ENCODE results near the gene BBS10.
"Not testable (repeated sequence)": the region's sequence is repeated elsewhere in the genome, so short reads cannot be mapped to it uniquely, and the experiment has no call there.

BBS10 gene

DNA sequence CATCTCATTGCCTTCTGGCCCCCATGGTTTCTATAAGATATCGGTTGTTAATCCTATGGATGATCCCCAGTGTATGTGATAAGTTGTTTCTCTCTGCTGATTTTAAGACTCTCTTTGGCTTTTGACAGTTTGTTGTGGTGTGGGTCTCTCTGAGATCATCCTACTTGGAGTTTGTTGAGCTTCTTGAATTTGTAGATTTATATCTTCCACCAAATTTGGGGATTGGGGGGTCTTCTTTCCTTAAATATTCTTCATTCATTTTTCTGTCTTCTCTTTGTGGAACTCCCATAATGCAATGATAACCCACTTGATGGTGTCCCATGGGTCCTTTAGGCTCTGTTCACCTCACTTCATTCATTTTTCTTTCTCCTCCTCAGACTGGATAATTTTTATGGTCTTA lies 20.0 kb upstream of the BBS10 start:
- Histone ChIP-seq H3K27ac (ENCODE audit: low read depth in 2 of 2, low read length in 2 of 2) (no peak overlapping the region), H3K9me3 (ENCODE audit: control insufficient read depth in 2 of 2, low read length in 2 of 2) (no peaks in the 10 kb centered on the region), H3K36me3 (ENCODE audit: control insufficient read depth in 2 of 2, insufficient read depth in 2 of 2, low read length in 2 of 2) (peaks cover 13 to 20% of the 10 kb centered on the region in 2 donors), H3K4me1 (ENCODE audit: control insufficient read depth in 2 of 2, insufficient read depth in 2 of 2, low read length in 2 of 2) (no peaks in the 10 kb centered on the region), H3K27me3 (ENCODE audit: control insufficient read depth in 2 of 2, insufficient read depth in 2 of 2, low read length in 2 of 2) (no peaks in the 10 kb centered on the region), H3K4me3 (ENCODE audit: low read length in 2 of 2) (no peak overlapping the region), H3K9ac (ENCODE audit: low read depth in 1 of 2, low read length in 2 of 2) (no peak overlapping the region)

DNA sequence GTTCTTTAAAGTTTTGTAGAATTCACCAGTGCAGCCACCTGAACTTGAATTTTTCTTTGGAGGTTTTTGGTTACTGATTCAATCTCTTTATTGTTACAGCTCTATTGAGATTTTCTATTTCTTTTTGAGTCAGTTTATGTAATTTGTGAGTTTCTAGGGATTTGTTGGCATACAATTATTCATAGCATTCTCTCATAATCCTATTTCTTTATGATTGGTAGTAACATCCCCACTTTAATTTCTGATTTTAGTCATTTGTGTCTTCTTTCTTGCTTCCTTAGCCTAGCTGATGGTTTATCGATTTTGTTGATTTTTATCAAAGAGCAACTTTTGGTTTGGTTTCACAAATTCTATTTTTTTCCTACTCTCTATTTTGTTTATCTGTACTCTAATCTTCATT lies 17.9 kb upstream of the BBS10 start:
- Histone ChIP-seq H3K4me1 (ENCODE audit: control insufficient read depth in 2 of 2, insufficient read depth in 2 of 2, low read length in 2 of 2) (no peaks in the 10 kb centered on the region), H3K4me3 (ENCODE audit: low read length in 2 of 2) (no peak overlapping the region), H3K27ac (ENCODE audit: low read depth in 2 of 2, low read length in 2 of 2) (no peak overlapping the region), H3K9ac (ENCODE audit: low read depth in 1 of 2, low read length in 2 of 2) (no peak overlapping the region), H3K36me3 (ENCODE audit: control insufficient read depth in 2 of 2, insufficient read depth in 2 of 2, low read length in 2 of 2) (peaks cover 9 to 20% of the 10 kb centered on the region in 2 donors), H3K27me3 (ENCODE audit: control insufficient read depth in 2 of 2, insufficient read depth in 2 of 2, low read length in 2 of 2) (no peaks in the 10 kb centered on the region), H3K9me3 (ENCODE audit: control insufficient read depth in 2 of 2, low read length in 2 of 2) (no peaks in the 10 kb centered on the region)

GRCh38 chr12:76364131-76364530 lies 15.9 kb upstream of the BBS10 start:
- H3K36me3 ChIP-seq (ENCODE audit: control insufficient read depth in 2 of 2, insufficient read depth in 2 of 2, low read length in 2 of 2) = peaks cover 9 to 14% of the 10 kb centered on the region in 2 donors
- H3K27ac ChIP-seq (ENCODE audit: low read depth in 2 of 2, low read length in 2 of 2); H3K4me3 ChIP-seq (ENCODE audit: low read length in 2 of 2); H3K9ac ChIP-seq (ENCODE audit: low read depth in 1 of 2, low read length in 2 of 2); H3K27me3 ChIP-seq (ENCODE audit: control insufficient read depth in 2 of 2, insufficient read depth in 2 of 2, low read length in 2 of 2); H3K4me1 ChIP-seq (ENCODE audit: control insufficient read depth in 2 of 2, insufficient read depth in 2 of 2, low read length in 2 of 2); H3K9me3 ChIP-seq (ENCODE audit: control insufficient read depth in 2 of 2, low read length in 2 of 2): not testable (repeated sequence)

- H3K27me3 ChIP-seq (ENCODE audit: control insufficient read depth in 2 of 2, insufficient read depth in 2 of 2, low read length in 2 of 2) = no peaks in the 10 kb centered on the region
- H3K4me1 ChIP-seq (ENCODE audit: control insufficient read depth in 2 of 2, insufficient read depth in 2 of 2, low read length in 2 of 2) = no peaks in the 10 kb centered on the region
- H3K36me3 ChIP-seq (ENCODE audit: control insufficient read depth in 2 of 2, insufficient read depth in 2 of 2, low read length in 2 of 2) = peaks cover 3 to 7% of the 10 kb centered on the region in 2 donors
- no peak overlapping the region for H3K27ac ChIP-seq (ENCODE audit: low read depth in 2 of 2, low read length in 2 of 2)
- H3K9ac ChIP-seq (ENCODE audit: low read depth in 1 of 2, low read length in 2 of 2) = no peak overlapping the region
- H3K9me3 ChIP-seq (ENCODE audit: control insufficient read depth in 2 of 2, low read length in 2 of 2) = no peaks in the 10 kb centered on the region
- H3K4me3 ChIP-seq (ENCODE audit: low read length in 2 of 2) = no peak overlapping the region
Observed at GRCh38 chr12:76360316-76360715, 12.1 kb upstream of the BBS10 start.

DNA sequence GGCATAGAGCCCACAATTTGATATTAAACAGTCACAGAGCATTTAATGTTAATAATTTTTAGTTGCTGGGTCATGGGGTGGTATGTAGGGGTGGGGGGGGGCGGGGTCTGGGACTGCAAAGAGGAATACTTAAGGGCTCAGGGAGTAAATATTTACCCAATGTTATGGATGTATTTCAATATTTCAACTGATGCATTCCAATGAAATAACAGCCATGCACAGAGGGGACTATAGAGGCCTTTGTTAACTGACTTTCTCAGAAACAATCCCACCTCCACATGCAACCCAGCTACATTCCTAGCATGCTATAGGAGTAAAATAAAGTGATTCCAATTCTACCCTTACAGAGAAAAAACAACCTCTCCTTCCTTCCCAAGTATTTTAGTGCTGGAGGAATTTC lies 7.9 kb upstream of the BBS10 start:
- H3K4me1 ChIP-seq (ENCODE audit: control insufficient read depth in 2 of 2, insufficient read depth in 2 of 2, low read length in 2 of 2) = no peaks in the 10 kb centered on the region
- H3K9ac ChIP-seq (ENCODE audit: low read depth in 1 of 2, low read length in 2 of 2) = no peak overlapping the region
- no peaks in the 10 kb centered on the region for H3K9me3 ChIP-seq (ENCODE audit: control insufficient read depth in 2 of 2, low read length in 2 of 2)
- no peak overlapping the region for H3K4me3 ChIP-seq (ENCODE audit: low read length in 2 of 2)
- H3K27ac ChIP-seq (ENCODE audit: low read depth in 2 of 2, low read length in 2 of 2) = no peak overlapping the region
- H3K27me3 ChIP-seq (ENCODE audit: control insufficient read depth in 2 of 2, insufficient read depth in 2 of 2, low read length in 2 of 2) = no peaks in the 10 kb centered on the region
- peaks cover 3 to 7% of the 10 kb centered on the region in 2 donors for H3K36me3 ChIP-seq (ENCODE audit: control insufficient read depth in 2 of 2, insufficient read depth in 2 of 2, low read length in 2 of 2)

DNA sequence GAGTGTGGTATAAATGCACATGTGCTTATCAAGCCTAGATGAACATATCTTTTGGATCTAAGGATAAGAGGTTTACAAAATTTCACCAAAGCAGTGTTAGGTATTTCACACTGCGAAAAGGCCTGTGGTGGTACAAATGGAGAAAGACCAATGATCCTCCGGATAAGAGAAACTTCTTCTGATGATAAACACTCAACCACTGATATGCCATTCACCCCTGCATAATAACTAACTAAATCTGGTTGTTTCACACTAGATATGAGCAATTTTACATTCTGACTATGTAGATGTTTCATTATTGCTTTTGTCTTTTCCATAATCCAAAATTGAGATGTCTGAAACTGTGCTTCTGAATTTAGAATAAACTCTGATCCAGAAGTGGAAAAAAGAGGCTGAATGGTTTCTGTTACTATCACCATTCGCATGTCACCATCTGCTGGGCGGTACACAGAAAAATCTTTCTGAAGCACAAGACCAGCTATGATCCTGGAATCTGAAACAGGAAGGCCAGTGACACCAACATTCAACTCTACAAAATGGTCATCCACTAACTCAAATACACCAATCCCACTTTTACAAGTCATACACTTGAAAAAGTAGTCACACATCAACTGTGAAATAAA lies 1.3 kb downstream of the BBS10 start:
- no peak overlapping the region for H3K9ac ChIP-seq (ENCODE audit: low read depth in 1 of 2, low read length in 2 of 2)
- H3K27ac ChIP-seq (ENCODE audit: low read depth in 2 of 2, low read length in 2 of 2) = no peak overlapping the region
- peak overlapping the region in 1 of 2 donors; percentile 94 for H3K4me3 ChIP-seq (ENCODE audit: low read length in 2 of 2)

DNA sequence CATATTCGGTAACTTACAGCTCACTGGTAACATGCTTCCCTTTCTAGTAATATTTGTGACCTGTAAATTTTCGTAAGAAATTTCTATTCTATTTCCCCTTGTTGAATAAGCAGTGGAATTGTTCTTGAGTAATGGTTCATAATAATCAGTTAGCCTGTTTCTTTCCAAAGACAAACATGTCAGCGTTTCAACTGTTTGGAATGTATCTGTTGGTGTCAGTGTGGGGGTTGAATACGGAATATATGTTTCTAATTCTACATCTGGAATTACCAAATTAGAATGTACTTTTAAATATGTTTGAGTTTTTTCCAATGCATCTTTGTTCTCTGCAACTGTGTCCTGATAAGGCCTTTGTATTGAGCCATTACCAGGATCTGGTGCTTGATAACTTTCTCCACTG lies 2.0 kb downstream of the BBS10 start:
- Histone ChIP-seq H3K27me3 (ENCODE audit: control insufficient read depth in 2 of 2, insufficient read depth in 2 of 2, low read length in 2 of 2) (no peaks in the 10 kb centered on the region), H3K36me3 (ENCODE audit: control insufficient read depth in 2 of 2, insufficient read depth in 2 of 2, low read length in 2 of 2) (no peaks in the 10 kb centered on the region), H3K27ac (ENCODE audit: low read depth in 2 of 2, low read length in 2 of 2) (no peak overlapping the region), H3K4me3 (ENCODE audit: low read length in 2 of 2) (no peak overlapping the region), H3K9ac (ENCODE audit: low read depth in 1 of 2, low read length in 2 of 2) (no peak overlapping the region), H3K9me3 (ENCODE audit: control insufficient read depth in 2 of 2, low read length in 2 of 2) (no peaks in the 10 kb centered on the region), H3K4me1 (ENCODE audit: control insufficient read depth in 2 of 2, insufficient read depth in 2 of 2, low read length in 2 of 2) (peaks cover 5 to 8% of the 10 kb centered on the region in 2 donors)

More for the DNA sequence above, 1.3 kb downstream of the BBS10 start:
- H3K9me3 ChIP-seq (ENCODE audit: control insufficient read depth in 2 of 2, low read length in 2 of 2) = no peaks in the 10 kb centered on the region
- H3K4me1 ChIP-seq (ENCODE audit: control insufficient read depth in 2 of 2, insufficient read depth in 2 of 2, low read length in 2 of 2) = peaks cover 5 to 8% of the 10 kb centered on the region in 2 donors
- H3K27me3 ChIP-seq (ENCODE audit: control insufficient read depth in 2 of 2, insufficient read depth in 2 of 2, low read length in 2 of 2) = no peaks in the 10 kb centered on the region
- H3K36me3 ChIP-seq (ENCODE audit: control insufficient read depth in 2 of 2, insufficient read depth in 2 of 2, low read length in 2 of 2) = no peaks in the 10 kb centered on the region

GRCh38 chr12:76345569-76345968 lies 2.6 kb downstream of the BBS10 start:
- H3K36me3 ChIP-seq (ENCODE audit: control insufficient read depth in 2 of 2, insufficient read depth in 2 of 2, low read length in 2 of 2) = no peaks in the 10 kb centered on the region
- peaks cover 5 to 8% of the 10 kb centered on the region in 2 donors for H3K4me1 ChIP-seq (ENCODE audit: control insufficient read depth in 2 of 2, insufficient read depth in 2 of 2, low read length in 2 of 2)
- no peaks in the 10 kb centered on the region for H3K27me3 ChIP-seq (ENCODE audit: control insufficient read depth in 2 of 2, insufficient read depth in 2 of 2, low read length in 2 of 2)
- no peak overlapping the region for H3K27ac ChIP-seq (ENCODE audit: low read depth in 2 of 2, low read length in 2 of 2)
- no peaks in the 10 kb centered on the region for H3K9me3 ChIP-seq (ENCODE audit: control insufficient read depth in 2 of 2, low read length in 2 of 2)
- H3K4me3 ChIP-seq (ENCODE audit: low read length in 2 of 2) = no peak overlapping the region
- H3K9ac ChIP-seq (ENCODE audit: low read depth in 1 of 2, low read length in 2 of 2) = no peak overlapping the region

- no peak overlapping the region for H3K4me3 ChIP-seq (ENCODE audit: low read length in 2 of 2)
- H3K27ac ChIP-seq (ENCODE audit: low read depth in 2 of 2, low read length in 2 of 2) = no peak overlapping the region
- H3K9ac ChIP-seq (ENCODE audit: low read depth in 1 of 2, low read length in 2 of 2) = no peak overlapping the region
Observed at GRCh38 chr12:76341436-76342030, 6.7 kb downstream of the BBS10 start.

GRCh38 chr12:76340680-76341435 lies 7.4 kb downstream of the BBS10 start:
- no peak overlapping the region for H3K9ac ChIP-seq (ENCODE audit: low read depth in 1 of 2, low read length in 2 of 2)
- H3K27me3 ChIP-seq (ENCODE audit: control insufficient read depth in 2 of 2, insufficient read depth in 2 of 2, low read length in 2 of 2) = no peaks in the 10 kb centered on the region
- H3K27ac ChIP-seq (ENCODE audit: low read depth in 2 of 2, low read length in 2 of 2) = no peak overlapping the region
- H3K9me3 ChIP-seq (ENCODE audit: control insufficient read depth in 2 of 2, low read length in 2 of 2) = no peaks in the 10 kb centered on the region
- no peaks in the 10 kb centered on the region for H3K4me1 ChIP-seq (ENCODE audit: control insufficient read depth in 2 of 2, insufficient read depth in 2 of 2, low read length in 2 of 2)
- H3K4me3 ChIP-seq (ENCODE audit: low read length in 2 of 2) = no peak overlapping the region
- H3K36me3 ChIP-seq (ENCODE audit: control insufficient read depth in 2 of 2, insufficient read depth in 2 of 2, low read length in 2 of 2) = no peaks in the 10 kb centered on the region

More at GRCh38 chr12:76341436-76342030, 6.7 kb downstream of the BBS10 start:
- Histone ChIP-seq H3K4me1 (ENCODE audit: control insufficient read depth in 2 of 2, insufficient read depth in 2 of 2, low read length in 2 of 2) (no peaks in the 10 kb centered on the region), H3K36me3 (ENCODE audit: control insufficient read depth in 2 of 2, insufficient read depth in 2 of 2, low read length in 2 of 2) (no peaks in the 10 kb centered on the region), H3K9me3 (ENCODE audit: control insufficient read depth in 2 of 2, low read length in 2 of 2) (no peaks in the 10 kb centered on the region), H3K27me3 (ENCODE audit: control insufficient read depth in 2 of 2, insufficient read depth in 2 of 2, low read length in 2 of 2) (no peaks in the 10 kb centered on the region)
